Stimulated activated naive CD8-positive, alpha-beta T cell treated with anti-CD3 and anti-CD28 coated beads, Interleukin-15, amount 100 ng/mL, for 72 hours (primary cell): ENCODE results near the gene DDIT3.

Source experiments
- ATAC-seq: fragments of 150-1000 bp; cut with Tn5 transposase; 2 replicates; pipeline ENCODE4 v1.10.0; 2021; ENCODE audit warnings: mild to moderate bottlenecking, moderate library complexity
- DNase-seq, 2 donors: peaks; one replicate each; pipeline ENCODE4 v3.0.0; 2021 to 2022
- H3K27ac Mint-ChIP-seq, 2 donors: one replicate each; pipeline ENCODE4 v1.8.0; 2022; ENCODE audit warnings: mild to moderate bottlenecking in 2 of 2, mixed read lengths in 2 of 2, moderate library complexity in 2 of 2
- H3K27me3 Mint-ChIP-seq: one replicate; pipeline ENCODE4 v1.8.0; 2022; ENCODE audit warnings: mixed read lengths
- H3K4me1 Mint-ChIP-seq: one replicate; pipeline ENCODE4 v1.8.0; 2022; ENCODE audit warnings: mild to moderate bottlenecking, mixed read lengths
- H3K4me3 Mint-ChIP-seq, 2 donors: one replicate each; pipeline ENCODE4 v1.8.0; 2022; ENCODE audit warnings: mild to moderate bottlenecking in 2 of 2, mixed read lengths in 2 of 2, moderate library complexity in 1 of 2
- H3K9me3 Mint-ChIP-seq, 2 donors: one replicate each; pipeline ENCODE4 v1.8.0; 2022; ENCODE audit warnings: mixed read lengths in 2 of 2

Gene DDIT3

DNA sequence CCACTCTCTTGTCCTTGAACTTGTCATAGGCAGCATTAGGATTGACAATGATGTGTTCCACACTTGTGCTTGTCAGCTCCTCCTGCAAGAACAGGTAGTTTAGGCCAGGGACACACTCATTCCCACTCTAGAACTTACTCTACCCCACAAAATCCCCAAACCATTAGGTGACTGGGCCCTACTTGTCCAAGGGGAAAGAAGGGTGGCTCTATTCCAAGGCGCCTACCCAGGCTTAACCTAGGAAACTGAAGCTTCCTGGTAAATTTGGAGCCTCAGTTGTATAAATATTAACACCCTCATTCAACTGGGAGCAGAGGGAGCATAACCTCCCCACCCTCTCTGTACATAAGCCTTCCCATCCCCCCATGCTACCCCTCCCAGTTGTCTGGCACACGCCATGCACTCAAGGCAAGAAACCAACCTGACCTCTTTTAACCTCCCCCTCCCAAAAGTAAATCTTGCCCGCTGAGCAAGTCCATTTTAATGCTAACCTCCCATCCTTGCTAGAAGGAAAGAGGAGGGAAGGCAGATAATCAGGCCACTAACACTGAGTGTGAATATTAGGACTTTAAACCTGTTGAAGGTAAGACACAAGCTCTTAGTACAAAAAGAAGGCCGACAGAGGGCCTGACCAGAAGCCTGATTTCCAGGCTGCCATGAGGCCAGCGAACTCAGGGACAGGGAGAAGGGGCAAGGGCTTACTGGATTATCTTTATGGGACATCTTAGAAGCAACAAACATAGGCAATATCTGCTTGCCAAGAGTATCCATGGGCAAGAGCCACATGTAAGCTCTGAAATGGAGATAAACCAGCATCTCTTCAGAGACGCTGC lies 15.7 kb upstream of the DDIT3 start:
- no peak for DNase-seq
- no peaks in the 10 kb centered on the region for H3K27me3 Mint-ChIP-seq
- no peak for ATAC-seq
- H3K4me1 Mint-ChIP-seq = peaks cover 21% of the 10 kb centered on the region
- no peak overlapping the region for H3K4me3 Mint-ChIP-seq
- no peak overlapping the region for H3K27ac Mint-ChIP-seq
- no peaks in the 10 kb centered on the region for H3K9me3 Mint-ChIP-seq

DNA sequence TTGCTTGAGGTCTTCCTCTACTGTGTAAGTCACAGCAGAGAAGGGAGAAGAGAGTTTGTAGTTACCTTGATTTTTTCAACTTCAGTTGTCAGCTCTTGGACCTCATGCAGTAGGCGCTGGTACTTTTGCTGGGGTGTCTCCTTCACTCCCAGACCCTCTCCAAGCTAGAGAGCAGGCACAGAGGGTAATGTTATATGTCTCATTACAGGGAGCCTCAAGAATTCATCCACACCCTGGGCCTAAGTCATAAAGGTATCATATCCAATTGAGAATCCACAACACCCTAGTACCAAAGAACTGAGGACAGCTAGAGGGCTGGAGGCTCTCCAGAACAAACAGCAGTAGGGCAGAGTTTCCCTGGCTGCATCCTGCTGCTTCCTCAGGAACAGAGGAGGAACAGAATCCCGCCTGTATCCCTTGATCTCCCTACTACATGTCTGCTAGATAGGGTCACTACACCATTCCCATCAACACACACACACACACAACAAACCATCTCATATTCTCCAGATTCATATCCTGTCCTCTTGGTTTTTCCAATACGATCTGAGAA lies 14.8 kb upstream of the DDIT3 start:
- no peak for DNase-seq
- Mint-ChIP-seq H3K4me1 (peaks cover 22% of the 10 kb centered on the region), H3K4me3 (no peak overlapping the region), H3K27ac (no peak overlapping the region), H3K9me3 (no peaks in the 10 kb centered on the region), H3K27me3 (no peaks in the 10 kb centered on the region)
- ATAC-seq = no peak

DNA sequence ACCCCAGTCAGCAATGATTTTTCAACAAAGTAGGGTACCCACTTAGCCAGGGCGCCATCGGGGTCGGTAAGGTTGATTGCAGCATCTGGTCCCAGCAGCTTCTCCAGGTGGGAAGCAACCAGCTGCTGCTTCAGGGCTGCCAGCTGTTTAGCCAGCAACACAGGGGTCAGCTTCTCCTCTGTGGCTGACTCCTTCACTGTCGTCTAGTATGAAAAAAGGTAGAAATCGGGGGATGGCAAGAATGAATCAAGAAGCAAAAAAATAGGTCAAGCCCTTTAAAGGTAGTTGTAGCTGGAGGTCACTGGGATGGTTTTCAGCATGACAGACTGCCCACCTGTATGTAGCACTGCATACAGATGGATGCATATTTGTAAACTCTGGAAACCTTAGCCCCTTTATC lies 13.9 kb upstream of the DDIT3 start:
- Mint-ChIP-seq H3K4me3 (no peak overlapping the region), H3K27me3 (no peaks in the 10 kb centered on the region), H3K27ac (peak overlapping the region in 1 of 2 donors; percentile 65), H3K4me1 (peaks cover 29% of the 10 kb centered on the region), H3K9me3 (no peaks in the 10 kb centered on the region)
- no peak for DNase-seq
- no peak for ATAC-seq

DNA sequence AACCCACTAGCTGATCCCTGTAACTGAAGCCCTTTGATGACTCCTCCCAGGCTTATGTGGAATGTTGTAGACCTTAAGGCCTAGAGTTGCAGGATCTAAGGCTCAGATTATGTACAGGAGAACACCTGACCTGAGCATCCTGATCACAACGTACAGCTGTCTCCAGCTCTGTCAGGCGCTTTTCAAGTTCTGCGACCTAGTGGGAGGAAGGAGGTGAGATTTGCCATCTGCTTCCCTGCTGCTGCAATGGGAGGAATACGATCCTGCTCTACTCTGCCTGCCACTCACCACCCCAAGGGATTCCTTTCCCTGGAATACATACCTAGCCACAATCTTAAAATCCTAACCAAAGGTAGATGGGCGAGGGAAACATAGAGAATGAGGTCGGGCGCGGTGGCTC lies 12.8 kb upstream of the DDIT3 start:
- H3K27me3 Mint-ChIP-seq = no peaks in the 10 kb centered on the region
- H3K4me1 Mint-ChIP-seq = peaks cover 25% of the 10 kb centered on the region
- DNase-seq (no peak), ATAC-seq (no peak)
- no peaks in the 10 kb centered on the region for H3K9me3 Mint-ChIP-seq
- no peak overlapping the region for H3K4me3 Mint-ChIP-seq
- no peak overlapping the region for H3K27ac Mint-ChIP-seq

DNA sequence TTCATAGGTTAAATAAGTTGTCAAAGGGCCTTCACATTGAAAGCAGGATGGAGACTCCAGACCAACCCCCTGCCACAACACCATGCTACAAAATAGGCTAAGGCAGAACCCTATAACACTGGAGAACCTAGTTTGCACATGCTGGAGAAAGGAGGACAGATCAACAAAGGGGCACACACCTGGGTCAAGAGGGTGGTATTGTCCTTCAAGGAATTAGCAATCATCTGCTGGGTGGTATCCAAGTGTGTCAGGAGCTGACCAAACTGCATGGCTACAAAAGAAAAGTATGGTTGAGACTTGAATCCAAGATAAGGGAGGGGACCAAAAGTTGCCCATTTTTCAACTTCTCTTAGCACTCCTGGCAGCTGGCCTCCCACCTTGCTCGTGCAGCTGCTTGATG lies 11.5 kb upstream of the DDIT3 start:
- H3K27ac Mint-ChIP-seq = peak overlapping the region in 1 of 2 donors; percentile 84
- no peak for ATAC-seq
- H3K4me1 Mint-ChIP-seq = peaks cover 24% of the 10 kb centered on the region
- H3K4me3 Mint-ChIP-seq = no peak overlapping the region
- H3K9me3 Mint-ChIP-seq = no peaks in the 10 kb centered on the region
- no peaks in the 10 kb centered on the region for H3K27me3 Mint-ChIP-seq
- DNase-seq = no peak

DNA sequence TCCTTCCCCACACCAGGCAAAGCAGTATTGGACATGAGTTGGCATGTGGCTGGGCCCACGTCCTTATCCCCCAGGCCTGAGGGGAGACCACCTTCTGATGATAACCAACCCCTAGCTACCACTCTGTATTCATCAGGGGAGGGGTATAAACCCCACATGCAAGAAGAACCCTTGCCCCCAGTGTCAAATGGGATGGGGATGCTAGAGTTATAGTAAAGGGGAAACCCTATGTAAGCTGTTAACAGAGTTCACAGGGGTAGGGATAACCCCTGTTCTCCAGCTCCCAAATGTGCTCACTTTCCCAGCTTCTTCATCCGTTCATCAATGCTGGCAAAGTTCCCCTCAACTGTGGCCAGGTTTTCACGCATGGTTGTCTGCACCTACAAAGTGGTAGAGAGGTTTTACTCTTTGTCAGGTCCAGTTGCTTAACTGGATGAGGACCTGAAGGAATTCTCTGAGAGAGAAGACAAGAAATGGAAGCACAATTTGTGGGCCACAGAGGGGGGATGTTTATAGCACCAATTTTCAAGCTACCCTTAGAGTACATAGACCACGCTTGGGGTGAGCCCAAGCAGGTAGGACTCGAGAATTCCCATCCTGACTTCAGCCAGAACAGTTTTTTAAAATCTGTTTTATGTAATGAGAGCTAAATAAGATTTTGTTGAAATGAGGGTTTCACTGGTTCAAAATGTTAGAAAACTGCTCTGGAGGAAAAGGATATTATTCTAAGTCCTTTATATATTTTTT lies 10.3 kb upstream of the DDIT3 start:
- ATAC-seq = no peak
- Mint-ChIP-seq H3K4me3 (no peak overlapping the region), H3K27ac (no peak overlapping the region)

DNA sequence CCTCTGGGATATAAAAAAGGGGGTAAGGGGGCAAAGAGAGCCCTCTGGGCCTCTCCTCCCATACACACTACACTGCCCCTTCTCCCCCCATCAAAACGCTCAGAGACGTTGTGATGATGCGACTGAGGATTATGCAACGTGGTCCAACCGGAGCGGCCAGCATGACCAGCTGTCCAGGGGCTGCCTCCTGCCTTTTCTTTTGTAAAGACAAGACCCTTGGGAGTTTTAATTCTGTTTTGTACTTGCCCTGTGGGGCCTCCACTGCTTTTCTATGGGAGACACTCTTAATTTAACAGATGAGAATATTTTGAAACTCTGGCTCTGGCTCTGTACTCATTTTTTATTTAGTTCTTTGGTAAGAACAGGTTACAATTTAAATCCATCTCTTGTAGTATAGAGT lies 9.5 kb upstream of the DDIT3 start:
- Mint-ChIP-seq H3K27me3 (no peaks in the 10 kb centered on the region), H3K9me3 (no peaks in the 10 kb centered on the region), H3K4me3 (no peak overlapping the region), H3K27ac (peak overlapping the region; percentile 21 to 50), H3K4me1 (peaks cover 44% of the 10 kb centered on the region)
- no peak for DNase-seq
- no peak for ATAC-seq

More for the DNA sequence above, 10.3 kb upstream of the DDIT3 start:
- H3K9me3 Mint-ChIP-seq = no peaks in the 10 kb centered on the region
- no peak for DNase-seq
- H3K4me1 Mint-ChIP-seq = peaks cover 37% of the 10 kb centered on the region
- H3K27me3 Mint-ChIP-seq = no peaks in the 10 kb centered on the region

DNA sequence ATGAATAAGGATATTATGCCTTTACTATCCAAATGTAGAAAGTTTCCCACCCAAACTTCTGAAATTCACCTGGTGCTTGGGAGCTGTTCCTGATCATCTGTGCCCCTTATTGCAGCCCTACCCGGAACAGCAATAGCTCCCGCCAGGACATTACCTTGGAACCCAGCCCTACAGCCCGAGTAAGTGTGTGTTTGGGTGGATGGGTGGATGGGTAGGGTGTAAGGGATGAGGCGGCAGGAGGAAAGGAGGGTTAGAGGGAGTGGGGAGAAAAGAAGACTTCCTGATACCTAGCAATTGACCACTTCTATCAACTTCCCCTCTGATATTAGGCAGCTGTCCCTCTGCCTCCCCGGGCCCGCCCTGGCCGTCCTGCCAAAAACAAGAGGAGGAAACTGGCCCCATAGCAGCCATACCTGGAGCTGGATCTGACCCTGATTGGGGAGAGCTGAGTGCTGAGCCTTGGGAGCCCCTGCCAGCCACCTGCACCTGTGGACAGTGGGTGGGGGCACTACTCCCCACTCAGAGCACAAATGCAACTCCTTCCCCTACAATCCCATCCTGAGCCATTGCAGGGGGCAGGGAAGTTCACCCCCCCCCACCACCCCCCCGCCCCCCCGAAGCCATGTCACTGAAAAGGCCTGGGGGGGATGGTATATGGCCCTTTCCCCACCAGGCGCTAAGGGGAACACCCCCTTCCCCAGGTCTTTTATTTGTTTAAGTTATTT lies 8.7 kb upstream of the DDIT3 start:
- H3K27me3 Mint-ChIP-seq = no peaks in the 10 kb centered on the region
- H3K4me1 Mint-ChIP-seq = peaks cover 52% of the 10 kb centered on the region
- ATAC-seq = no peak
- peak overlapping the region in 1 of 2 donors; percentile 72 for H3K27ac Mint-ChIP-seq
- no peaks in the 10 kb centered on the region for H3K9me3 Mint-ChIP-seq
- DNase-seq = no peak
- no peak overlapping the region for H3K4me3 Mint-ChIP-seq

DNA sequence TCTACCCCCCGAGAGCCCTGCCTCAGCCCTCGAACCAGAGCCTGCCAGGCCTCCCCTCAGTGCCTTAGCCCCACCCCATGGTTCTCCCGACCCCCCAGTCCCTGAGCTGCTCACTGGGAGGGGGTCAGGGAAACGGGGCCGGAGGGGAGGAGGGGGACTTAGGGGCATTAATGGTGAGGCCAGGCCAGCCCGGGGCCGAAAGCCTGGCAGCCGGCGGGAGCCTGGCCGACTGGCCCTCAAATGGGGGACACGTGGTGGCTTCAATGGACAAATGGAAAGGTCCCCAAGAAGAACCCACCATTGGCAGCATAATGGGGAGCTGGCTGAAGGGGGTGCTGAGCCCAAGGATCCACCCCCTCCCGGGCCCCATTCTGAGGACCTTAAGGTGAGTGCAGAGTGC lies 7.9 kb upstream of the DDIT3 start:
- ATAC-seq = no peak
- H3K27ac Mint-ChIP-seq = no peak overlapping the region
- no peaks in the 10 kb centered on the region for H3K27me3 Mint-ChIP-seq

DNA sequence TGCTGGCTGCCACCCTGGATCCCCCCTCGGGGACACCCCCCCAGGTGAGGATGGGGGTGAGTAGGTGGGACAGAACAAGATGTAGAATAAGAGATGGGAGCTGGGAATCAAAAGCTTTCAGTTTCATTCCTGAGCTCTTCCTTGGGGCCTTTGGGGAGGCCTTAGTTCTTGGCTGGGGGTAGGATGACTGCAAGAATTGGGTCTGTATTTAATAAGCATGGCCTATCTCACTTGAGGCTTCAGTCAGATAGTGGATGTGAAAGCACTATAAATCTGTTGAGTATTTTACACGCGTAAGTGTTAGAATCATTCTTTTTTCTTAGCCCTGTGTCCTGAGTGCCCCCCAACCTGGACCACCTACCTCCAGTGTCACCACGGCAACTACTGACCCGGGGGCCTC lies 6.9 kb upstream of the DDIT3 start:
- H3K4me3 Mint-ChIP-seq = no peak overlapping the region
- H3K27me3 Mint-ChIP-seq = no peaks in the 10 kb centered on the region
- peaks cover 64% of the 10 kb centered on the region for H3K4me1 Mint-ChIP-seq

More for the DNA sequence above, 7.9 kb upstream of the DDIT3 start:
- H3K4me1 Mint-ChIP-seq = peaks cover 60% of the 10 kb centered on the region
- H3K4me3 Mint-ChIP-seq = no peak overlapping the region
- DNase-seq = no peak
- no peaks in the 10 kb centered on the region for H3K9me3 Mint-ChIP-seq

DNA sequence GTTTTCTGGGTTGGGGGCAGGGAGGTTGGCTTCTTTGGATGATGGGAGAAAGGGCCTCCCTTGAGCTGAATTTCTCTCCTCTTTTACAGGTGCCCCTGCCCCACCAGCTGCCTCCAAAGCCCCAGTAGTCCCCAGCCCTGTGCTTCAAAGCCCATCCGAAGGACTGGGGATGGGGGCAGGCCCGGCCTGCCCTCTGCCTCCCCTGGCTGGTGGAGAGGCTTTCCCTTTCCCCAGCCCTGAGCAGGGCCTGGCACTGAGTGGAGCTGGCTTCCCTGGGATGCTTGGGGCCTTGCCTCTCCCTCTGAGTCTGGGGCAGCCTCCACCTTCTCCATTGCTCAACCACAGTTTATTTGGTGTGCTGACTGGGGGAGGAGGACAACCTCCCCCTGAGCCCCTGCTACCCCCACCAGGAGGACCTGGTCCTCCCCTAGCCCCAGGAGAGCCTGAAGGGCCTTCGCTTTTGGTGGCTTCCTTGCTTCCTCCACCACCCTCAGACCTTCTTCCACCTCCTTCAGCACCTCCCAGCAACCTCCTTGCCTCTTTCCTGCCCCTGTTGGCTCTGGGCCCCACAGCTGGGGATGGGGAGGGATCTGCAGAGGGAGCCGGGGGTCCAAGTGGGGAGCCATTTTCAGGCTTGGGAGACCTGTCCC lies 6.3 kb upstream of the DDIT3 start:
- no peaks in the 10 kb centered on the region for H3K27me3 Mint-ChIP-seq
- DNase-seq (no peak), ATAC-seq (no peak)
- no peak overlapping the region for H3K4me3 Mint-ChIP-seq
- H3K27ac Mint-ChIP-seq = peak overlapping the region; percentile 25 to 94
- peaks cover 69% of the 10 kb centered on the region for H3K4me1 Mint-ChIP-seq
- H3K9me3 Mint-ChIP-seq = no peaks in the 10 kb centered on the region

More for the DNA sequence above, 6.9 kb upstream of the DDIT3 start:
- no peaks in the 10 kb centered on the region for H3K9me3 Mint-ChIP-seq
- DNase-seq (no peak), ATAC-seq (no peak)
- peak overlapping the region in 1 of 2 donors; percentile 94 for H3K27ac Mint-ChIP-seq

DNA sequence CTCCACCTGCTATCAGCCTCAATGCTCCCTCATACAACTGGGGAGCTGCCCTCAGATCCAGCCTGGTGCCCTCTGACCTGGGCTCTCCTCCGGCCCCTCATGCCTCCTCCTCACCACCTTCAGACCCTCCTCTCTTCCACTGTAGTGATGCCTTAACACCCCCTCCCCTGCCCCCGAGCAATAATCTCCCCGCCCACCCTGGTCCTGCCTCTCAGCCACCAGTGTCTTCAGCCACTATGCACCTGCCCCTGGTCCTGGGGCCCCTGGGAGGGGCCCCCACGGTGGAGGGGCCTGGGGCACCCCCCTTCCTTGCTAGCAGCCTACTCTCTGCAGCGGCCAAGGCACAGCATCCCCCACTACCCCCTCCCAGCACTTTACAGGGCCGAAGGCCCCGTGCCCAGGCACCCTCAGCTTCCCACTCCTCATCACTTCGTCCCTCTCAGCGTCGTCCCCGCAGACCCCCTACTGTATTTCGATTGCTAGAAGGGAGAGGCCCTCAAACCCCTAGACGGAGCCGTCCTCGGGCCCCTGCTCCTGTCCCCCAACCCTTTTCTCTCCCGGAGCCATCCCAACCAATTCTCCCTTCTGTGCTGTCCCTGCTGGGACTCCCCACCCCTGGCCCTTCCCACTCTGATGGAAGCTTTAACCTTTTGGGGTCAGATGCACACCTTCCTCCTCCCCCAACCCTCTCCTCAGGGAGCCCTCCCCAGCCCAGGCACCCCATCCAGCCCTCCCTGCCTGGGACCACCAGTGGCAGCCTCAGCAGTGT lies 5.5 kb upstream of the DDIT3 start:
- peak overlapping the region in 1 of 2 donors; percentile 94 for H3K27ac Mint-ChIP-seq
- no peaks in the 10 kb centered on the region for H3K27me3 Mint-ChIP-seq
- H3K4me3 Mint-ChIP-seq = no peak overlapping the region
- ATAC-seq = no peak
- H3K4me1 Mint-ChIP-seq = peaks cover 77% of the 10 kb centered on the region
- DNase-seq = no peak
- H3K9me3 Mint-ChIP-seq = no peaks in the 10 kb centered on the region

DNA sequence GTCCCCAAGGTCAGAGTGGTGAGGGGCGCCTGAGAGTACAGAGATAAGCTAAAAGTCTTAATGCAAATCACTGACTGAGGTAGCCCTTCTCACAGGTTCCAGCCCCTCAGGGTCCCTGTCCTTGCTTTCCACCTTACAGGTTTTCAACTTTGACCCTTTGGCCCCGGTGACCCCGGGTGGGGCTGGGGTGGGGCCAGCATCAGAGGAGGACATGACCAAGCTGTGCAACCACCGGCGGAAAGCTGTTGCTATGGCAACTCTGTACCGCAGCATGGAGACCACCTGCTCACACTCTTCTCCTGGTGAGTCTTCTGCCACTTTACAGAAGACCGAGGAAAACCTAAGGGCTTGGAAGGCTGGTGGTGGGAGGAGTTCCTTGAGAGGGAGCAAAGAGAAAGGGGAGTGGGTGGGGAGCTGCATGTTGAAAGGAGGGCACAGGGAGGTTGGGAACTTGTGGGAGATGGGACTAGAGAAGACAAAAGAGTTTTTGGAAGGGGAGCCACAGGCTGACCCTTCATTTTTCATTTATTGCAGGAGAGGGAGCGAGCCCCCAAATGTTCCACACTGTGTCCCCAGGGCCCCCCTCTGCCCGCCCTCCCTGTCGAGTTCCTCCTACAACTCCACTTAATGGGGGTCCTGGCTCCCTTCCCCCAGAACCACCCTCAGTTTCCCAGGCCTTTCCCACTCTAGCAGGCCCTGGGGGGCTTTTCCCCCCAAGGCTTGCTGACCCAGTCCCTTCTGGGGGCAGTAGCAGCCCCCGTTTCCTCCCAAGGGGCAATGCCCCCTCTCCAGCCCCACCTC lies 4.7 kb upstream of the DDIT3 start:
- peak overlapping the region; percentile 96 to 98 for H3K4me3 Mint-ChIP-seq
- DNase-seq (no peak), ATAC-seq (no peak)
- no peaks in the 10 kb centered on the region for H3K27me3 Mint-ChIP-seq
- peaks cover 84% of the 10 kb centered on the region for H3K4me1 Mint-ChIP-seq
- H3K27ac Mint-ChIP-seq = peak overlapping the region in 1 of 2 donors; percentile 67
- no peaks in the 10 kb centered on the region for H3K9me3 Mint-ChIP-seq
